Pancreas (tissue), 10 donors: ENCODE measurements around the gene IGFALS. TPM values are rescaled to one million over a fixed set of nuclear protein-coding genes. Genes with fewer than 3 reads are reported as not detected.

Experiments
- ATAC-seq, 4 donors: fragments of 200-7000 bp; cut with Tn5 transposase; one replicate each; pipeline versions ENCODE4 v1.8.0 to v1.9.1; 2020; ENCODE audit warnings: mild to moderate bottlenecking in 4 of 4, moderate library complexity in 4 of 4
- DNase-seq, 6 donors: peaks; one replicate each; pipeline ENCODE4 v3.0.0-alpha.2; 2020
- FAIRE-seq: peaks from 2 replicates; lab custom pipeline; 2012; peaks lifted over from hg19 to GRCh38; lab: Jason Lieb, UNC
- H3K27ac ChIP-seq, 4 donors: fragments of 200-600 bp; sonication (generic); 1 replicate in 3 of 4; 2 replicates in 1 of 4; pipeline versions ENCODE4 v1.5.0 to v1.8.0; 2020
- H3K27me3 ChIP-seq, 4 donors: fragments of 200-600 bp; one replicate each; pipeline ENCODE4 v1.8.0; 2021
- H3K36me3 ChIP-seq, 3 donors: fragments of 200-600 bp; sonication (generic) in 1 of 3; one replicate each; pipeline versions ENCODE4 v1.5.0 to v1.8.0; 2020 to 2021
- H3K4me1 ChIP-seq, 3 donors: fragments of 200-600 bp; one replicate each; pipeline ENCODE4 v1.8.0; 2021
- H3K4me3 ChIP-seq, 4 donors: fragments of 200-600 bp; sonication (generic) in 2 of 4; one replicate each; pipeline versions ENCODE4 v1.5.0 to v1.8.0; 2020 to 2021
- H3K9me3 ChIP-seq, 4 donors: fragments of 200-600 bp; one replicate each; pipeline ENCODE4 v1.8.0; 2021
- CTCF ChIP-seq, 4 donors: fragments of 200-600 bp; sonication (generic) in 3 of 4; IDR thresholded peaks; one replicate each; pipeline versions ENCODE4 v1.5.0 to v1.8.0; 2021; ENCODE audit warnings: antibody characterized with exemption in 4 of 4
- WGBS, 2 donors: extraction: QIAGEN DNeasy Blood & Tissue Kit; methylation state at CpG; one replicate each; pipeline ENCODE4 v1.1.7; 2013; 5-methylcytosine and 5-hydroxymethylcytosine counted together
- intact Hi-C, 3 donors: fragments of 100-400 bp; cut with DNase I; formaldehyde crosslinking; loops; one replicate each; pipeline versions ENCODE4 v1.11.1 to v1.14.2; 2022
- polyA plus RNA-seq, 2 donors: library from polyadenylated mRNA; stranded (reverse); fragments of 200-250 nt; gene quantifications; one replicate each; pipeline ENCODE4 v1.2.3, GENCODE V29; 2013
- total RNA-seq, 6 donors: library from RNA; stranded (reverse); fragmentation: NEBNext Ultra II Directional in 4 of 6; extraction: Animal tissue kit (Norgen Biotek cat#: 25700) in 4 of 6; gene quantifications; one replicate each; pipeline versions ENCODE4 v1.2.1 to v1.2.4, GENCODE V29; 2021 to 2023
- donor health status: healthy with polysubstance abuse.
- donor health status: DM: no; HTN: no; CAD: no; lungs with moderate emphysema.
- donor health status: DM: no; HTN: no; CAD: no.
- donor health status: control.
- donor health status: control.
- donor health status: Bipolar disorder and iron deficiency.
- donor health status: DM: yes; HTN: yes; CAD: no.
- donor health status: DM: no; HTN: no; CAD: no.
- donor health status: DM: no; HTN: no; CAD: no.
- donor health status: DM: yes; HTN: yes; CAD: no.

The IGFALS gene
- total and polyA plus RNA-seq, 8 donors, result 1.0 to 8.2 (median 3.2) TPM

DNA sequence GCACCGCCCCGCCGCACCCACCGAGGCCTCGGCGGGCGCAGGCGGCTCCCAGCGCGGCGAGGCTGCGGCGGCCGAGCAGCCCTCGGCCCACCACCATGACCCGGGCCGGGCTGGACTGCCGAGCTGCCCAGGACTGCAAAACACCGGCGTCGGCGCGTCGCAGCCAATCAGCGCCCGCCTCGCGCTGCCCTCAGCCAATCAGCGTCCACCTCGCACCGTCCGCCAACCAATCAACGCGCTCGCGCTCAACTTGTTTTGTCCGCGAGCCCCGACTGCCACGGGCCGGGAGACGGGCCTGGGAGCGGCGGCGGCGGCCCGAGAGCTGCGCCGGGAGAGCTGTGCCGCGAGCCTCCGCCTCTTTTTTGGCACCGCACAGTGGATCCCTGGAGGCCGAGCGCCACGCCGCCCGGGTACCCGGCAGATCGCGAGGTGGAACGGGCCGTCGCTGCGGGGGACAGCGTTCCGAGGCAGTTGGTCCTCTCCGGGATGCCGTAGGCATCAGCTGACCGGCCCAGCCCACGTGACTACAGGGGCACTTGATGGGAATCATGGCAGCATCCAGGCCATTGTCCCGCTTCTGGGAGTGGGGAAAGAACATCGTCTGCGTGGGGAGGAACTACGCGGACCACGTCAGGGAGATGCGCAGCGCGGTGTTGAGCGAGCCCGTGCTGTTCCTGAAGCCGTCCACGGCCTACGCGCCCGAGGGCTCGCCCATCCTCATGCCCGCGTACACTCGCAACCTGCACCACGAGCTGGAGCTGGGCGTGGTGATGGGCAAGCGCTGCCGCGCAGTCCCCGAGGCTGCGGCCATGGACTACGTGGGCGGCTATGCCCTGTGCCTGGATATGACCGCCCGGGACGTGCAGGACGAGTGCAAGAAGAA, 33.4 kb upstream of the IGFALS start, which contains the start of the genes FAHD1 and HAGH:
Gene FAHD1 (plus strand): TSS at position 516 of the 883 bp plus-strand sequence. CDS start 33 bp downstream, at position 549.
Gene HAGH (minus strand): TSS at position 135 of the 883 bp plus-strand sequence. CDS start 38 bp downstream, at position 97.
- Histone ChIP-seq H3K36me3 (peaks cover 0 to 9% (median 4%) of the 10 kb centered on the region in 3 donors), H3K27me3 (no peaks in the 10 kb centered on the region), H3K27ac (peak within 1 kb of the TSS; percentile 86 to 90 (median 90)), H3K4me3 (peak within 1 kb of the TSS; percentile 92 to 99 (median 95)), H3K9me3 (no peaks in the 10 kb centered on the region), H3K4me1 (peaks cover 21 to 30% (median 24%) of the 10 kb centered on the region in 3 donors)
- FAIRE-seq (no peak), ATAC-seq (peak; percentile 87 to 93 (median 88)), DNase-seq (peak; percentile 91 to 97 (median 94))
- intact Hi-C loops, result no loop called here
- TF ChIP-seq CTCF (IDR thresholded peaks at IDR 0.05), result no peak
- WGBS, 2 donors, result 0% methylated on average over 96 to 104 of the region's 104 CpGs

GRCh38 chr16:1825864-1826690, 32.6 kb upstream of the IGFALS start:
- FAIRE-seq (no peak), DNase-seq (peak; percentile 50 to 86 (median 70)), ATAC-seq (peak; percentile 17 to 39 (median 28))
- H3K4me3 ChIP-seq, result peak overlapping the region; percentile 40 to 96 (median 93)
- no peaks in the 10 kb centered on the region for H3K27me3 ChIP-seq
- peaks cover 0 to 18% (median 9%) of the 10 kb centered on the region in 3 donors for H3K36me3 ChIP-seq
- TF ChIP-seq CTCF (IDR thresholded peaks at IDR 0.05), result no peak
- 1% methylated on average over 71 to 96 of the region's 96 CpGs for WGBS, 2 donors
- intact Hi-C loops, result no loop called here
- H3K4me1 ChIP-seq, result peaks cover 21 to 30% (median 24%) of the 10 kb centered on the region in 3 donors
- H3K27ac ChIP-seq, result peak overlapping the region; percentile 42 to 90 (median 78)
- no peaks in the 10 kb centered on the region for H3K9me3 ChIP-seq

DNA sequence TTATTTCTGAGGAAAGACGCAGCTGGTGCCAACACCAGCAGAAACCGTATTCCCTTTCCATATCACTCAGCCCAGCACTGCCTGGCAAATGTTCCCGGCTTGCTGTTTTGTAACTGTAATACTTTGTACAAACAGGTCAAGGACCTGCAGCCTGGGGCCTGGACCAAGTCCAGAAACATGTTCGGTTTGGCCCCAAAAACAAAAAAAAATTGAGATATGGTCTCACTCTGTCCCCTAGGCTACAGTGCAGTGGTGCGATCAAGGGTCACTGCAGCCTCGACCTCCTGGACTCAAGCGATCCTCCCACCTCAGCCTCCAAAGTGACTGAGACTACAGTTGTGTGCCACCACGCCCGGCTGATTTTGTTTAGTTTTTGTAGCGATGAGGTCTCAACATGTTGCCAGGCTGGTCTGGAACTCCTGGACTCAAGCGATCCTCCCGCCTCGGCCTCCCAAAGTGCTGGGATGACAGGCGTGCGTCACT, 31.9 kb upstream of the IGFALS start:
- DNase-seq (peak in 5 of 6 donors; percentile 58 to 87 (median 69)), ATAC-seq (peak in 1 of 4 donors; percentile 18), FAIRE-seq (no peak)
- Histone ChIP-seq H3K4me1 (peaks cover 21 to 30% (median 23%) of the 10 kb centered on the region in 3 donors), H3K9me3 (no peaks in the 10 kb centered on the region), H3K27ac (peak overlapping the region; percentile 42 to 90 (median 70)), H3K36me3 (peaks cover 0 to 21% (median 9%) of the 10 kb centered on the region in 3 donors), H3K27me3 (no peaks in the 10 kb centered on the region), H3K4me3 (peak overlapping the region; percentile 40 to 96 (median 93))
- WGBS, 2 donors, result 24 to 25% methylated on average over 15 of the region's 15 CpGs
- TF ChIP-seq CTCF (IDR thresholded peaks at IDR 0.05), result no peak
- intact Hi-C loops, result no loop called here

DNA sequence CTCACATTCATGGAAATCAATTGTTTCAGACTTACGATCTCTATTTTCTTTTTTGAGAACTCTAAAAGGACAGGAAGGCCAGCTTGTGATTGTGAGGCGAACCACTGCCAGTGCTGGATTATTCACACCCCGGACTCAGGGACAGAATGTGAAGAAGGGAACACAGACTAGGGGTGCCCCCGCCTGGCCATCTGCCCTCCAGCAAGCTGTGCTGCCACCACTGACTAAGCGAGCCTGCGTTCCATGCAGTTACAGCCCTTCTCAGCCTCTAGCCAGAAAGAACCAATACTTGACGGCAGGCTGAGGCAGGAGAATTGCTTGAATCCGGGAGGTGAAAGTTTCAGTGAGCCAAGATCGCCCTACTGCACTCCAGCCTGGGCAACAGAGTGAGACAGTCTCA, 30.3 kb upstream of the IGFALS start:
- DNase-seq, result peak in 1 of 6 donors; percentile 59
- H3K4me3 ChIP-seq, result no peak overlapping the region
- intact Hi-C loops, result no loop called here
- H3K4me1 ChIP-seq, result peaks cover 7 to 16% (median 14%) of the 10 kb centered on the region in 3 donors
- H3K36me3 ChIP-seq, result peaks cover 0 to 27% (median 9%) of the 10 kb centered on the region in 3 donors
- H3K9me3 ChIP-seq, result no peaks in the 10 kb centered on the region
- no peak for ATAC-seq
- no peak for FAIRE-seq
- no peaks in the 10 kb centered on the region for H3K27me3 ChIP-seq
- no peak overlapping the region for H3K27ac ChIP-seq
- no peak for TF ChIP-seq CTCF (IDR thresholded peaks at IDR 0.05)
- 36 to 49% methylated on average over 9 of the region's 9 CpGs for WGBS, 2 donors
